Neural progenitor cell (in vitro differentiated cells): ENCODE measurements around the gene SPAG9. TPM values are rescaled to one million over a fixed set of nuclear protein-coding genes. Genes with fewer than 3 reads are reported as not detected.

Experiments used
- DNase-seq: peaks from one replicate; pipeline ENCODE4 v3.0.0-alpha.2; 2016; ENCODE audit warnings: low spot score
- H2AFZ ChIP-seq: fragments of 200-600 bp; sonication (generic); replicated peaks from 2 replicates; pipeline ENCODE4 v1.6.1; 2016; ENCODE audit warnings: antibody characterized with exemption
- H3F3A ChIP-seq: fragments of 200-600 bp; sonication (generic); 2 replicates; pipeline ENCODE4 v1.6.1; 2016; ENCODE audit warnings: antibody characterized with exemption, low read depth
- H3K27ac ChIP-seq: fragments of 200-600 bp; sonication (generic); 2 replicates; pipeline ENCODE4 v1.5.1; 2016; ENCODE audit warnings: mild to moderate bottlenecking
- H3K27me3 ChIP-seq: fragments of 200-600 bp; sonication (generic); 2 replicates; pipeline ENCODE4 v1.6.1; 2016; ENCODE audit warnings: mild to moderate bottlenecking, moderate library complexity
- H3K36me3 ChIP-seq: fragments of 200-600 bp; sonication (generic); 2 replicates; pipeline ENCODE4 v1.5.1; 2016
- H3K4me1 ChIP-seq: fragments of 200-600 bp; sonication (generic); 2 replicates; pipeline ENCODE4 v1.6.1; 2016; ENCODE audit warnings: mixed run types
- H3K4me2 ChIP-seq: fragments of 200-600 bp; sonication (generic); 2 replicates; pipeline ENCODE4 v1.6.1; 2016
- H3K4me3 ChIP-seq: fragments of 200-600 bp; sonication (generic); 2 replicates; pipeline ENCODE4 v1.5.1; 2016
- H3K79me2 ChIP-seq: fragments of 200-600 bp; sonication (generic); 2 replicates; pipeline ENCODE4 v1.6.1; 2016; ENCODE audit warnings: low read depth
- H3K9ac ChIP-seq: fragments of 200-600 bp; sonication (generic); 2 replicates; pipeline ENCODE4 v1.6.1; 2016
- H3K9me3 ChIP-seq: fragments of 200-600 bp; sonication (generic); 2 replicates; pipeline ENCODE4 v1.5.1; 2016; ENCODE audit warnings: low read depth
- H4K20me1 ChIP-seq: fragments of 200-600 bp; sonication (generic); 2 replicates; pipeline ENCODE4 v1.6.1; 2016; ENCODE audit warnings: low read depth
- H3K27ac Mint-ChIP-seq: 3 replicates; pipeline ENCODE4 v1.8.0; 2021; ENCODE audit warnings: mixed read lengths
- H3K27me3 Mint-ChIP-seq: 2 replicates; pipeline ENCODE4 v1.8.0; 2022; ENCODE audit warnings: low read depth, mild to moderate bottlenecking, inconsistent platforms, moderate library complexity, mixed read lengths; ENCODE audit not compliant: insufficient read depth
- H3K36me3 Mint-ChIP-seq: 3 replicates; pipeline ENCODE4 v1.8.0; 2021; ENCODE audit warnings: mixed read lengths
- H3K4me1 Mint-ChIP-seq: 3 replicates; pipeline ENCODE4 v1.8.0; 2021; ENCODE audit warnings: mixed read lengths
- H3K4me3 Mint-ChIP-seq: 3 replicates; pipeline ENCODE4 v1.8.0; 2021; ENCODE audit warnings: mild to moderate bottlenecking, moderate library complexity, mixed read lengths
- H3K9me3 Mint-ChIP-seq: 3 replicates; pipeline ENCODE4 v1.8.0; 2020; ENCODE audit warnings: mixed read lengths
- EZH2 ChIP-seq: fragments of 200-600 bp; sonication (generic); IDR thresholded peaks from 2 replicates; pipeline ENCODE4 v1.6.1; 2017; ENCODE audit warnings: antibody characterized with exemption, mild to moderate bottlenecking, moderate library complexity
- EZH2phosphoT487 ChIP-seq: fragments of 200-600 bp; sonication (generic); IDR thresholded peaks from 2 replicates; pipeline ENCODE4 v1.6.1; 2017; ENCODE audit warnings: antibody characterized with exemption
- total RNA-seq: library from RNA; depleted of rRNA; stranded (reverse); fragments of >200 nt; gene quantifications from 2 replicates; pipeline ENCODE4 v1.2.3, GENCODE V29; 2015; ENCODE audit warnings: low replicate concordance
- TF ChIP-seq, protein P1 (sequence below): fragments of 200-600 bp; sonication (generic); IDR thresholded peaks from 2 replicates; pipeline ENCODE4 v1.5.1; 2017; ENCODE audit warnings: antibody characterized with exemption, mild to moderate bottlenecking

SPAG9 gene
- total RNA-seq, 1 donor from 2014 or later = 99.5 TPM

DNA sequence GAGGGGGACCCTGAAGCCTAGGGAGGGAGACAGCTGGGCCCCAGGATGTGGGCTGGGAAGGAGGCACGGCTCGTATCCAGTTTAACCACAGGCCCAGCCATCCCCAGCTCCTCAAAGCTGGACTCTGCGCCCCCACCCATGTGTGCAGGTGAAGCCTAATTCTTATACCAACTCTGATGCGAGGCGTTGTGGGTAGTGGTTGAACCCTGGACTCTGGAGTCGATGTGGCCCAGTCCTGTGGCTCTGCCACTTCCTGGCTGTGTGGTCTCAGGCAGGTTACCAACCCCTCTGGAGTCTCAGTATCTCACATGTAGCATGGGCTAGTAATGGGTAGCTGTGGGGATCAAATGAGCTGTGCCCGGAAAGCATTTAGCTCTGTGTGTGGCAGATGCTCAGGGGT lies 194.1 kb downstream of the SPAG9 start:
- TF ChIP-seq, protein P1, sequence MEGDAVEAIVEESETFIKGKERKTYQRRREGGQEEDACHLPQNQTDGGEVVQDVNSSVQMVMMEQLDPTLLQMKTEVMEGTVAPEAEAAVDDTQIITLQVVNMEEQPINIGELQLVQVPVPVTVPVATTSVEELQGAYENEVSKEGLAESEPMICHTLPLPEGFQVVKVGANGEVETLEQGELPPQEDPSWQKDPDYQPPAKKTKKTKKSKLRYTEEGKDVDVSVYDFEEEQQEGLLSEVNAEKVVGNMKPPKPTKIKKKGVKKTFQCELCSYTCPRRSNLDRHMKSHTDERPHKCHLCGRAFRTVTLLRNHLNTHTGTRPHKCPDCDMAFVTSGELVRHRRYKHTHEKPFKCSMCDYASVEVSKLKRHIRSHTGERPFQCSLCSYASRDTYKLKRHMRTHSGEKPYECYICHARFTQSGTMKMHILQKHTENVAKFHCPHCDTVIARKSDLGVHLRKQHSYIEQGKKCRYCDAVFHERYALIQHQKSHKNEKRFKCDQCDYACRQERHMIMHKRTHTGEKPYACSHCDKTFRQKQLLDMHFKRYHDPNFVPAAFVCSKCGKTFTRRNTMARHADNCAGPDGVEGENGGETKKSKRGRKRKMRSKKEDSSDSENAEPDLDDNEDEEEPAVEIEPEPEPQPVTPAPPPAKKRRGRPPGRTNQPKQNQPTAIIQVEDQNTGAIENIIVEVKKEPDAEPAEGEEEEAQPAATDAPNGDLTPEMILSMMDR = no peak
- TF ChIP-seq EZH2phosphoT487 (no peak), EZH2 (no peak)
- H3K27me3 Mint-ChIP-seq = peaks cover 23% of the 10 kb centered on the region

DNA sequence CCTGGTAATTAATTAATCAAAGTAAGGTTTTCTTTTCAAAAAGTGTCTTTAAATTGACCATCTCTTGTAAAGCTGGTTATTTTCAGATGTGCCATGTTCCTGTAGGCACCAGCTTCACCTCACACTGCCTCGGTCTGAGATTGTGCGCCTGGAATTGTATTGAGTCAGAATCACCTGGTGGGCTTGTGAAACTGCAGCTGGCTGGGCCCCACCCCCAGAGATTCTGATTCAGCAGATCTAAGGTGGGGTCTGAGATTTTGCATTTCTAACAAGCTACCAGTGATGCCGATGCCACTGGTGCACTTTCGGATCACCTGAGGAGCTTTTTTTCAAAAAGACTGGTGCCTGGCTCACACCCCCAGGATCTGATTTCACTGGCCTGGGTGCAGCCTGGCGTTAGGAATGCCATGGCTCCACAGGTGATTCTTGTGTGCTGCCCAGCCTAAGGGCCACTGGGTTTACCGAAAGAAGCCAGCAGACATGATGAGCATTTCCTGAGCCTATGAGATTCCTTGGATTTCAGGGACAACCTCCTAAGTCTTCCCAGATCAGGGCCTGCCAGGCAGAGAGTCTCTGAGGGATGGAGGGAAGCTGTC lies 195.3 kb downstream of the SPAG9 start:
- H3K4me1 ChIP-seq = peaks cover 20% of the 10 kb centered on the region
- H3K4me1 Mint-ChIP-seq = peaks cover 46% of the 10 kb centered on the region
- no peaks in the 10 kb centered on the region for H3K36me3 Mint-ChIP-seq
- H4K20me1 ChIP-seq = no peaks in the 10 kb centered on the region
- peaks cover 12% of the 10 kb centered on the region for H3F3A ChIP-seq
- H3K36me3 ChIP-seq = no peaks in the 10 kb centered on the region
- no peaks in the 10 kb centered on the region for H3K79me2 ChIP-seq
- no peak for DNase-seq
- H3K9me3 ChIP-seq = no peaks in the 10 kb centered on the region
- H2AFZ ChIP-seq = no peak overlapping the region
- H3K4me3 Mint-ChIP-seq = no peak overlapping the region
- no peak overlapping the region for H3K9ac ChIP-seq
- no peaks in the 10 kb centered on the region for H3K9me3 Mint-ChIP-seq
- H3K27me3 ChIP-seq = no peaks in the 10 kb centered on the region
- H3K27ac ChIP-seq = no peak overlapping the region
- no peak overlapping the region for H3K4me2 ChIP-seq
- no peak overlapping the region for H3K4me3 ChIP-seq
- TF ChIP-seq, protein P1 = no peak
- TF ChIP-seq EZH2phosphoT487 (no peak), EZH2 (no peak)
- peak overlapping the region; percentile 23 for H3K27ac Mint-ChIP-seq
- peaks cover 23% of the 10 kb centered on the region for H3K27me3 Mint-ChIP-seq

More for the DNA sequence above, 194.1 kb downstream of the SPAG9 start:
- Histone ChIP-seq H2AFZ (no peak overlapping the region), H3K9ac (no peak overlapping the region), H3K4me2 (no peak overlapping the region), H3K36me3 (no peaks in the 10 kb centered on the region), H3K27ac (no peak overlapping the region), H3K27me3 (peaks cover 4% of the 10 kb centered on the region), H3F3A (peaks cover 18% of the 10 kb centered on the region), H3K4me3 (no peak overlapping the region), H4K20me1 (no peaks in the 10 kb centered on the region), H3K4me1 (peaks cover 18% of the 10 kb centered on the region), H3K9me3 (no peaks in the 10 kb centered on the region), H3K79me2 (no peaks in the 10 kb centered on the region)
- Mint-ChIP-seq H3K36me3 (no peaks in the 10 kb centered on the region), H3K9me3 (no peaks in the 10 kb centered on the region), H3K27ac (no peak overlapping the region), H3K4me1 (peaks cover 42% of the 10 kb centered on the region), H3K4me3 (no peak overlapping the region)
- DNase-seq = no peak

GRCh38 chr17:50924800-50925199 lies 195.9 kb downstream of the SPAG9 start:
- DNase-seq = no peak
- Histone ChIP-seq H3K9me3 (no peaks in the 10 kb centered on the region), H3F3A (peaks cover 12% of the 10 kb centered on the region), H4K20me1 (no peaks in the 10 kb centered on the region), H3K36me3 (no peaks in the 10 kb centered on the region), H2AFZ (no peak overlapping the region), H3K9ac (no peak overlapping the region), H3K4me3 (no peak overlapping the region), H3K27ac (no peak overlapping the region), H3K4me1 (peaks cover 17% of the 10 kb centered on the region), H3K79me2 (no peaks in the 10 kb centered on the region), H3K27me3 (no peaks in the 10 kb centered on the region), H3K4me2 (no peak overlapping the region)
- Mint-ChIP-seq H3K4me3 (no peak overlapping the region), H3K4me1 (peaks cover 46% of the 10 kb centered on the region), H3K9me3 (no peaks in the 10 kb centered on the region), H3K36me3 (no peaks in the 10 kb centered on the region), H3K27me3 (peaks cover 26% of the 10 kb centered on the region), H3K27ac (peak overlapping the region; percentile 23)
- TF ChIP-seq EZH2 (no peak), EZH2phosphoT487 (no peak)
- TF ChIP-seq, protein P1 = no peak
